ENCODE results near the gene RRM2.
A peak's percentile ranks its signal among the peaks of the same experiment; 100 is the strongest.

The RRM2 gene

GRCh38 chr2:10128420-10128819 is 5.9 kb downstream of the RRM2 start:
- TF ChIP-seq, protein P1, sequence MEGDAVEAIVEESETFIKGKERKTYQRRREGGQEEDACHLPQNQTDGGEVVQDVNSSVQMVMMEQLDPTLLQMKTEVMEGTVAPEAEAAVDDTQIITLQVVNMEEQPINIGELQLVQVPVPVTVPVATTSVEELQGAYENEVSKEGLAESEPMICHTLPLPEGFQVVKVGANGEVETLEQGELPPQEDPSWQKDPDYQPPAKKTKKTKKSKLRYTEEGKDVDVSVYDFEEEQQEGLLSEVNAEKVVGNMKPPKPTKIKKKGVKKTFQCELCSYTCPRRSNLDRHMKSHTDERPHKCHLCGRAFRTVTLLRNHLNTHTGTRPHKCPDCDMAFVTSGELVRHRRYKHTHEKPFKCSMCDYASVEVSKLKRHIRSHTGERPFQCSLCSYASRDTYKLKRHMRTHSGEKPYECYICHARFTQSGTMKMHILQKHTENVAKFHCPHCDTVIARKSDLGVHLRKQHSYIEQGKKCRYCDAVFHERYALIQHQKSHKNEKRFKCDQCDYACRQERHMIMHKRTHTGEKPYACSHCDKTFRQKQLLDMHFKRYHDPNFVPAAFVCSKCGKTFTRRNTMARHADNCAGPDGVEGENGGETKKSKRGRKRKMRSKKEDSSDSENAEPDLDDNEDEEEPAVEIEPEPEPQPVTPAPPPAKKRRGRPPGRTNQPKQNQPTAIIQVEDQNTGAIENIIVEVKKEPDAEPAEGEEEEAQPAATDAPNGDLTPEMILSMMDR (IDR thresholded peaks at IDR 0.05; ENCODE audit: borderline replicate concordance, control extremely low read depth, extremely low read depth, insufficient read depth, missing control alignments): no peak
- in situ Hi-C loops (cut with MboI; ENCODE audit: low sequenced_read_pairs, unreplicated experiment): loop anchor here (10.0 to 25.0 kb wide), 2 partner anchors 286 to 534 kb away; no protein-coding TSS in a partner anchor
- DNase-seq (ENCODE audit: low spot score): no peak

- DNase-seq (ENCODE audit: low spot score): no peak
- TF ChIP-seq, protein P1 (IDR thresholded peaks at IDR 0.05; ENCODE audit: borderline replicate concordance, control extremely low read depth, extremely low read depth, insufficient read depth, missing control alignments): no peak
- in situ Hi-C loops (cut with MboI; ENCODE audit: low sequenced_read_pairs, unreplicated experiment): loop anchor here (10.0 to 25.0 kb wide), 2 partner anchors 285 to 533 kb away; no protein-coding TSS in a partner anchor
These were observed 7.0 kb downstream of the RRM2 start for GRCh38 chr2:10129490-10129889.

DNA sequence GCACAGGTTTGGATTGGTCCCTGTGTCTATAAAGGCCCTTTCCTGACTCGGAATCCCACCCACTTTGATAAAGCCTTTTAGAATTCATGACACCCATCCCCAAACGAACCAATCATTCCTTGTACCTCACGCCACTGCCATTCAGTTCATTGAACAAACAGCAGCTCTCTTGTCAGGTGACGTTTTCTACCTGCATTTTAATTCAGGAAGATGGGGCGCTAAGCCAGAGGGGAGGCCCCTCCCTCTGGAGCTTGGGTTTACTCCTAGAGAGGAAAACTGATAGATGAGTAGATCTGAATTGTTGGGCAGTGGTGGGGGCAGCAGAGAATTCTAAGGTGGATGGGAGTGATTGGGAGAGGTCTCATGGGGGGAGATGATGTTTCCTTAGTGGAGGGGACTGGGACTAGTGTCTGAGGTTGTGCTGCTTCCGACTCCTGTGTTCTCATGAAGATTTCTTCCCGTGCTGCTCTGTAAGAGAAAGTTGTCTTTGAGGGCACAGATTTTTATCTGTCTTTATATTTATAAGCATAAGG is 9.6 kb downstream of the RRM2 start:
- DNase-seq (ENCODE audit: low spot score): peak; percentile 6
- in situ Hi-C loops (cut with MboI; ENCODE audit: low sequenced_read_pairs, unreplicated experiment): loop anchor here (10.0 to 25.0 kb wide), 2 partner anchors 143 to 530 kb away; no protein-coding TSS in a partner anchor
- TF ChIP-seq, protein P1 (IDR thresholded peaks at IDR 0.05; ENCODE audit: borderline replicate concordance, control extremely low read depth, extremely low read depth, insufficient read depth, missing control alignments): no peak

GRCh38 chr2:10132596-10132995 is 10.1 kb downstream of the RRM2 start:
- DNase-seq (ENCODE audit: low spot score): peak; percentile 6
- TF ChIP-seq, protein P1 (IDR thresholded peaks at IDR 0.05; ENCODE audit: borderline replicate concordance, control extremely low read depth, extremely low read depth, insufficient read depth, missing control alignments): no peak
- in situ Hi-C loops (cut with MboI; ENCODE audit: low sequenced_read_pairs, unreplicated experiment): loop anchor here (10.0 to 25.0 kb wide), 2 partner anchors 142 to 530 kb away; no protein-coding TSS in a partner anchor

DNA sequence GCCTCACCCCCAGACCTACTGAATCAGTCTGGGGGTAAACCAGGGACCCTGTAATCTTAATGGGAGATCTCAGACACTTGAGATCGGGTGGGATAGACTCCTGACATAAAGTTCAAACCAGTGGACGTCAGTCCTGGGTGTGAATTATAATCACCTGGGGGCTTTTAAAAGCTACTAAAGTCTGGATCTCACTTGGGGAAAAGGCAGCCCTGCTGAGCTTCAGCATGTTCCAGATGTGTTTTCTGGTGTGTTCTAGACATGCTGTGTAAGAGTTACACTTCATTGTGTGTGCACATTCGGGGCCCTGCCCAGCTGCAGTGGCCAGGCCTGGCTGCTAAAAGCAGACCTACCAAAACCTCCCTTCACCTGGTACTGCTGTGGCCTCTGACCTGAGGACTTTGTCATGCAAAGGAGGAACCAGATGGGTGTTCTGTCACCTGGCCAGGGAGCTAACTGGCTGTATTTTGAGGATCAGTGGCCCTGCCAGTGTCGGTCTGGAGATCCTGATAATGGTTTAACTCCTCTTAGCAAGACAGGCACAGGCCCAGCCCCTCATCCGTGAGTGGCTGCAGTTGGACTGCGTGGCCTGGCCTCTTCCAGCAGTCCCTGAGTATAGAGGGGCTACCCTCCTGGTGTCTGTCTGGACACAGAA is 10.6 kb downstream of the RRM2 start:
- peak; percentile 6 for DNase-seq (ENCODE audit: low spot score)
- in situ Hi-C loops (cut with MboI; ENCODE audit: low sequenced_read_pairs, unreplicated experiment): loop anchor here (10.0 to 25.0 kb wide), 2 partner anchors 142 to 529 kb away; no protein-coding TSS in a partner anchor

GRCh38 chr2:10135296-10136089 is 13.0 kb downstream of the RRM2 start:
- peak; percentile 19 for DNase-seq (ENCODE audit: low spot score)
- in situ Hi-C loops (cut with MboI; ENCODE audit: low sequenced_read_pairs, unreplicated experiment): loop anchor here (10.0 to 25.0 kb wide), 2 partner anchors 139 to 527 kb away; no protein-coding TSS in a partner anchor
- TF ChIP-seq, protein P1 (IDR thresholded peaks at IDR 0.05; ENCODE audit: borderline replicate concordance, control extremely low read depth, extremely low read depth, insufficient read depth, missing control alignments): no peak

More for the DNA sequence above, 10.6 kb downstream of the RRM2 start:
- TF ChIP-seq, protein P1 (IDR thresholded peaks at IDR 0.05; ENCODE audit: borderline replicate concordance, control extremely low read depth, extremely low read depth, insufficient read depth, missing control alignments): no peak

Data from GM13976 (cell line).